ENCODE results near the gene TIAM2.

TIAM2 gene

DNA sequence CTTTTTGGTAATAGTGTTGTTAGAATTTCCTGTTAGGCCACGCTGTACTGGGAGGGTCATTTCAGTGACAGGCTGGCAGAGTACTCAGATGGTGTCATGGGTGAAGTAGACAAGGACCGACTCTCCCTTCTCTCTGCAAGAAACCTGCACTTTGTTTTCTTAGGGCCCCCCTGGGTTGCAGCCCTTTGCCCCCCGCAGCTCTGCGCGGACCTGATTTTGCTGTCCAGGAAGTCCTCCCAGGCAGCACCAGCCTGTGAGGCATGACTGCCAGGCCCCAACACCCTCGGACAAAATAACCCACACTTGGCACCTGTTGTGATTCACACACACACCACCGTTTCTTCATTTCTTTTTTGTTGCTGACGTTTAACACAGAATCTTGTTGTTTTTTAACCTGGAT is 246.9 kb downstream of the TIAM2 start:
- TF ChIP-seq FOXP2 (optimal IDR thresholded peaks at IDR 0.05; ENCODE audit: control extremely low read depth, extremely low read length, insufficient read depth) (no peak), POLR2AphosphoS5 (IDR thresholded peaks at IDR 0.05; ENCODE audit: borderline replicate concordance, low read depth, low read length) (no peak), EZH2 (IDR thresholded peaks at IDR 0.05) (no peak)
- no peak for DNase-seq (ENCODE audit: low read depth, low spot score)

DNA sequence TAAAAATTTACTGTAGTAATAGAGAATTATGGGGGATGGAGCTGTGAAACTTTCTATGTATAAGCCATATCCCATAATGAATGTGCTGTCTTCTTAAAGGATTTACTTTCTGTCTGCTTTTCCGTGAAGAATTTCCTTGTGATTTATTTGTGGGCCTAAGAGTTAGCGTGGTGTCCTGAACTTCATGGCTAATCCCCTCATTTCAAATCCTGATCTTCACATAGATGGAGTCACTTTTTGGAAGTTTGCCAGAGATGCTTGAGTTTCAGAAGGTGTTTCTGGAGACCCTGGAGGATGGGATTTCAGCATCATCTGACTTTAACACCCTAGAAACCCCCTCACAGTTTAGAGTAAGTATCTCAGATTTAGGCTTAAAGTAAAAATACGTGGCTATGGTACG is 249.3 kb downstream of the TIAM2 start:
- TF ChIP-seq EZH2 (IDR thresholded peaks at IDR 0.05) (no peak), POLR2AphosphoS5 (IDR thresholded peaks at IDR 0.05; ENCODE audit: borderline replicate concordance, low read depth, low read length) (no peak), FOXP2 (optimal IDR thresholded peaks at IDR 0.05; ENCODE audit: control extremely low read depth, extremely low read length, insufficient read depth) (no peak)
- Histone ChIP-seq H3K27ac (no peak overlapping the region), H3K9me3 (ENCODE audit: low read depth, low read length) (no peaks in the 10 kb centered on the region), H3K36me3 (ENCODE audit: insufficient read depth, low read length) (0 out of 2 replicates have a peak, but pooled peaks cover 4% of the 10 kb centered on the region), H3K4me3 (no peak overlapping the region), H3K9ac (ENCODE audit: insufficient read length) (no peak overlapping the region)
- DNase-seq (ENCODE audit: low read depth, low spot score), result no peak

More for the DNA sequence above, 246.9 kb downstream of the TIAM2 start:
- H3K27ac ChIP-seq, result no peak overlapping the region
- no peaks in the 10 kb centered on the region for H3K9me3 ChIP-seq (ENCODE audit: low read depth, low read length)
- no peak overlapping the region for H3K9ac ChIP-seq (ENCODE audit: insufficient read length)
- H3K36me3 ChIP-seq (ENCODE audit: insufficient read depth, low read length), result no peaks in the 10 kb centered on the region
- H3K4me3 ChIP-seq, result no peak overlapping the region

DNA sequence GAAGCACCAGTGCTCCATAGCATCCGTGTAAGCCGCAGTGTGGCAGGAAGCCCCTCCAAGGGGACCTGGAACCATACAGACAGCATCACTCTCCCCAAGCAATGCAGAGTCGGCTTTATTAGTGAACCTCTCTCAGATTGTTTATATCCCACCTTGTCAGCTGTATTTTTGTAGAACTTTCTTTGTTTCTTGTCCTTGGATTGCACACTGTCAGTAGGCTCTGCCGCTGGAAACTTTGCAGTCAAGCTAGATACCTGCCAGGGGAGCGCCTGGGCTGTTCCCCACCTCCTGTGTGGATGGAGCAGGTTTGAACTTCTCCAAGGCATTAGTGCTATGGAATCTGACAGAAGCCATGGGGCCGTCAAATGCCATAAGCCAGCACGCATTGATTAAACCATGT is 250.1 kb downstream of the TIAM2 start:
- DNase-seq (ENCODE audit: low read depth, low spot score), result no peak
- Histone ChIP-seq H3K27ac (no peak overlapping the region), H3K4me3 (no peak overlapping the region), H3K36me3 (ENCODE audit: insufficient read depth, low read length) (0 out of 2 replicates have a peak, but pooled peaks cover 5% of the 10 kb centered on the region), H3K9ac (ENCODE audit: insufficient read length) (no peak overlapping the region), H3K9me3 (ENCODE audit: low read depth, low read length) (no peaks in the 10 kb centered on the region)
- no peak for TF ChIP-seq EZH2 (IDR thresholded peaks at IDR 0.05)
- TF ChIP-seq POLR2AphosphoS5 (IDR thresholded peaks at IDR 0.05; ENCODE audit: borderline replicate concordance, low read depth, low read length), result no peak
- no peak for TF ChIP-seq FOXP2 (optimal IDR thresholded peaks at IDR 0.05; ENCODE audit: control extremely low read depth, extremely low read length, insufficient read depth)

- Histone ChIP-seq H3K36me3 (ENCODE audit: insufficient read depth, low read length) (peaks cover 5% of the 10 kb centered on the region; the same call in 1 of the 2 replicates), H3K9me3 (ENCODE audit: low read depth, low read length) (no peaks in the 10 kb centered on the region), H3K4me3 (no peak overlapping the region), H3K27ac (no peak overlapping the region), H3K9ac (ENCODE audit: insufficient read length) (no peak overlapping the region)
- TF ChIP-seq FOXP2 (optimal IDR thresholded peaks at IDR 0.05; ENCODE audit: control extremely low read depth, extremely low read length, insufficient read depth), result no peak
- TF ChIP-seq EZH2 (IDR thresholded peaks at IDR 0.05), result no peak
- TF ChIP-seq POLR2AphosphoS5 (IDR thresholded peaks at IDR 0.05; ENCODE audit: borderline replicate concordance, low read depth, low read length), result no peak
- no peak for DNase-seq (ENCODE audit: low read depth, low spot score)
Observed at GRCh38 chr6:155245831-155246230, 250.7 kb downstream of the TIAM2 start.

DNA sequence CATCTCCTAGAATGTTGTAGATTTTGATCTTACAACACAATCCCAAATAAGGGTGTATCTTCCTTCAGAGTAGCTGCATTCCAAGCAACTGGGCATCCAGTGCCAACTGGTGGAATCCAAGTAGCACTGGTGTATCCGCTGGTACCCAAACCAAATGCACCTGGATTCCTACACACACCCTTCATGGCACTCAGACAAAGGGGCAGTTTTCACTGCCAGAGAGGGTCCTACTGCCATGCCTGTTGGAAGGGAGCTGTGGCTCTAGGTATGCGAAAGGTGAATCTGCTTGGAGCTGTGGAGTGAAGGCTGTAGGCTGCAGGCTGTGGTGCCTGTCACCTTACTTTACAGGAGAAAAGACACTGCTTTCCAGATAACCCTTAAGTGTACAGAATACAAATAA is 251.7 kb downstream of the TIAM2 start:
- Histone ChIP-seq H3K9ac (ENCODE audit: insufficient read length) (no peak overlapping the region), H3K9me3 (ENCODE audit: low read depth, low read length) (no peaks in the 10 kb centered on the region), H3K27ac (no peak overlapping the region), H3K4me3 (no peak overlapping the region), H3K36me3 (ENCODE audit: insufficient read depth, low read length) (peaks cover 5% of the 10 kb centered on the region; the same call in 1 of the 2 replicates)
- TF ChIP-seq FOXP2 (optimal IDR thresholded peaks at IDR 0.05; ENCODE audit: control extremely low read depth, extremely low read length, insufficient read depth) (no peak), EZH2 (IDR thresholded peaks at IDR 0.05) (no peak), POLR2AphosphoS5 (IDR thresholded peaks at IDR 0.05; ENCODE audit: borderline replicate concordance, low read depth, low read length) (no peak)
- no peak for DNase-seq (ENCODE audit: low read depth, low spot score)

GRCh38 chr6:155247618-155248007 is 252.5 kb downstream of the TIAM2 start:
- H3K9ac ChIP-seq (ENCODE audit: insufficient read length), result no peak overlapping the region
- H3K9me3 ChIP-seq (ENCODE audit: low read depth, low read length), result no peaks in the 10 kb centered on the region
- no peak for DNase-seq (ENCODE audit: low read depth, low spot score)
- peaks cover 9% of the 10 kb centered on the region; the same call in 1 of the 2 replicates for H3K36me3 ChIP-seq (ENCODE audit: insufficient read depth, low read length)
- no peak overlapping the region for H3K4me3 ChIP-seq
- TF ChIP-seq EZH2 (IDR thresholded peaks at IDR 0.05) (no peak), POLR2AphosphoS5 (IDR thresholded peaks at IDR 0.05; ENCODE audit: borderline replicate concordance, low read depth, low read length) (no peak)
- no peak overlapping the region for H3K27ac ChIP-seq

- no peak for TF ChIP-seq POLR2AphosphoS5 (IDR thresholded peaks at IDR 0.05; ENCODE audit: borderline replicate concordance, low read depth, low read length)
- no peak for TF ChIP-seq FOXP2 (optimal IDR thresholded peaks at IDR 0.05; ENCODE audit: control extremely low read depth, extremely low read length, insufficient read depth)
- no peak for TF ChIP-seq EZH2 (IDR thresholded peaks at IDR 0.05)
- DNase-seq (ENCODE audit: low read depth, low spot score), result no peak
- H3K36me3 ChIP-seq (ENCODE audit: insufficient read depth, low read length), result peaks cover 16% of the 10 kb centered on the region
- no peak overlapping the region for H3K9ac ChIP-seq (ENCODE audit: insufficient read length)
- H3K4me3 ChIP-seq, result no peak overlapping the region
- no peak overlapping the region for H3K27ac ChIP-seq
- H3K9me3 ChIP-seq (ENCODE audit: low read depth, low read length), result no peaks in the 10 kb centered on the region
Observed at GRCh38 chr6:155248008-155249001, 253.2 kb downstream of the TIAM2 start.

GRCh38 chr6:155250701-155251381 is 255.7 kb downstream of the TIAM2 start:
- Histone ChIP-seq H3K27ac (no peak overlapping the region), H3K36me3 (ENCODE audit: insufficient read depth, low read length) (peaks cover 36% of the 10 kb centered on the region)

More at GRCh38 chr6:155250701-155251381, 255.7 kb downstream of the TIAM2 start:
- no peak for TF ChIP-seq POLR2AphosphoS5 (IDR thresholded peaks at IDR 0.05; ENCODE audit: borderline replicate concordance, low read depth, low read length)
- no peak for TF ChIP-seq FOXP2 (optimal IDR thresholded peaks at IDR 0.05; ENCODE audit: control extremely low read depth, extremely low read length, insufficient read depth)
- TF ChIP-seq EZH2 (IDR thresholded peaks at IDR 0.05), result no peak
- DNase-seq (ENCODE audit: low read depth, low spot score), result no peak
- H3K4me3 ChIP-seq, result no peak overlapping the region
- H3K9me3 ChIP-seq (ENCODE audit: low read depth, low read length), result no peaks in the 10 kb centered on the region
- no peak overlapping the region for H3K9ac ChIP-seq (ENCODE audit: insufficient read length)
